H9 (cell line): ENCODE data around the gene SPIN1. TPM values are rescaled to one million over a fixed set of nuclear protein-coding genes. Genes with fewer than 3 reads are reported as not detected.

Experiments used
- DNase-seq: peaks from one replicate; pipeline ENCODE4 v3.0.0-alpha.2; 2017
- H2AFZ ChIP-seq: one replicate; pipeline ENCODE4 v1.6.1; 2013; ENCODE audit warnings: mild to moderate bottlenecking, low read length, control low read depth, moderate library complexity
- H2AK5ac ChIP-seq: 2 replicates; pipeline ENCODE4 v1.6.1; 2013; ENCODE audit warnings: low read length, control low read depth, mixed read lengths; ENCODE audit not compliant: insufficient read length
- H2BK120ac ChIP-seq: one replicate; pipeline ENCODE4 v1.6.1; 2013; ENCODE audit warnings: low read depth, mild to moderate bottlenecking, low read length, control low read depth, inconsistent platforms; ENCODE audit not compliant: poor library complexity, severe bottlenecking
- H2BK12ac ChIP-seq: 2 replicates; pipeline ENCODE4 v1.6.1; 2013; ENCODE audit warnings: low read length, control low read depth, mixed read lengths, low read depth; ENCODE audit not compliant: insufficient read length
- H2BK15ac ChIP-seq: 2 replicates; pipeline ENCODE4 v1.6.1; 2013; ENCODE audit warnings: low read depth, low read length, control low read depth
- H2BK20ac ChIP-seq: one replicate; pipeline ENCODE4 v1.6.1; 2013; ENCODE audit warnings: low read depth, mild to moderate bottlenecking, low read length, control low read depth, inconsistent platforms; ENCODE audit not compliant: poor library complexity, severe bottlenecking
- H2BK5ac ChIP-seq: 2 replicates; pipeline ENCODE4 v1.6.1; 2013; ENCODE audit warnings: low read length, control low read depth, mixed read lengths; ENCODE audit not compliant: insufficient read length
- H3K14ac ChIP-seq: 2 replicates; pipeline ENCODE4 v1.6.1; 2013; ENCODE audit warnings: low read length, control low read depth; ENCODE audit not compliant: insufficient read depth
- H3K18ac ChIP-seq: 2 replicates; pipeline ENCODE4 v1.6.1; 2013; ENCODE audit warnings: low read depth, mild to moderate bottlenecking, mixed read lengths, low read length, control low read depth; ENCODE audit not compliant: insufficient read length
- H3K23ac ChIP-seq: 2 replicates; pipeline ENCODE4 v1.6.1; 2013; ENCODE audit warnings: low read length, control low read depth, mixed read lengths, low read depth; ENCODE audit not compliant: insufficient read length
- H3K23me2 ChIP-seq: 2 replicates; pipeline ENCODE4 v1.6.1; 2013; ENCODE audit warnings: low read depth, mild to moderate bottlenecking, mixed read lengths, low read length, control low read depth; ENCODE audit not compliant: insufficient read length, poor library complexity, severe bottlenecking
- H3K27ac ChIP-seq: 2 replicates; pipeline ENCODE4 v1.5.1; 2013; ENCODE audit warnings: low read length, control low read depth, mixed read lengths, low read depth; ENCODE audit not compliant: insufficient read length
- H3K27me3 ChIP-seq: 2 replicates; pipeline ENCODE4 v1.6.1; 2013; ENCODE audit warnings: low read length, control low read depth, inconsistent platforms; ENCODE audit not compliant: insufficient read depth
- H3K4ac ChIP-seq: 2 replicates; pipeline ENCODE4 v1.6.1; 2013; ENCODE audit warnings: low read depth, mild to moderate bottlenecking, control low read depth, inconsistent platforms, low read length, moderate library complexity
- H3K4me1 ChIP-seq: 2 replicates; pipeline ENCODE4 v1.6.1; 2013; ENCODE audit warnings: low read length, control low read depth, inconsistent platforms; ENCODE audit not compliant: insufficient read depth
- H3K4me2 ChIP-seq: 2 replicates; pipeline ENCODE4 v1.6.1; 2013; ENCODE audit warnings: low read length, control low read depth, mixed read lengths; ENCODE audit not compliant: insufficient read length, insufficient read depth
- H3K56ac ChIP-seq: 2 replicates; pipeline ENCODE4 v1.6.1; 2013; ENCODE audit warnings: low read depth, mild to moderate bottlenecking, mixed read lengths, low read length, control low read depth; ENCODE audit not compliant: insufficient read length
- H3K79me1 ChIP-seq: 2 replicates; pipeline ENCODE4 v1.6.1; 2013; ENCODE audit warnings: low read depth, mild to moderate bottlenecking, moderate library complexity, low read length, control low read depth, inconsistent platforms; ENCODE audit not compliant: insufficient read depth, poor library complexity, severe bottlenecking
- H3K79me2 ChIP-seq: 2 replicates; pipeline ENCODE4 v1.6.1; 2013; ENCODE audit warnings: low read length, control low read depth, inconsistent platforms; ENCODE audit not compliant: insufficient read depth
- H3K9ac ChIP-seq: 2 replicates; pipeline ENCODE4 v1.6.1; 2013; ENCODE audit warnings: low read length, control low read depth, mixed read lengths; ENCODE audit not compliant: insufficient read length; ENCODE audit errors: extremely low read depth
- H3K9me3 ChIP-seq: one replicate; pipeline ENCODE4 v1.6.1; 2013; ENCODE audit warnings: low read depth, low read length, inconsistent platforms; ENCODE audit not compliant: control insufficient read depth
- H3T11ph ChIP-seq: one replicate; pipeline ENCODE4 v1.6.1; 2013; ENCODE audit warnings: mild to moderate bottlenecking, low read length, control low read depth, inconsistent platforms
- H4K20me1 ChIP-seq: one replicate; pipeline ENCODE4 v1.6.1; 2013; ENCODE audit not compliant: control insufficient read depth, insufficient read length, insufficient read depth
- H4K5ac ChIP-seq: 2 replicates; pipeline ENCODE4 v1.6.1; 2013; ENCODE audit warnings: low read depth, mild to moderate bottlenecking, mixed read lengths, low read length, control low read depth; ENCODE audit not compliant: insufficient read length
- H4K8ac ChIP-seq: replicated peaks from 2 replicates; pipeline ENCODE4 v1.6.1; 2013; ENCODE audit warnings: low read length, control low read depth, mixed read lengths, low read depth; ENCODE audit not compliant: insufficient read length
- H4K91ac ChIP-seq: 2 replicates; pipeline ENCODE4 v1.6.1; 2013; ENCODE audit warnings: low read depth, mild to moderate bottlenecking, moderate library complexity, mixed read lengths, low read length, control low read depth; ENCODE audit not compliant: insufficient read length
- H3K27ac Mint-ChIP-seq, 3 experiments: 2 replicates in 2 of 3; 3 replicates in 1 of 3; pipeline ENCODE4 v1.8.0; 2020 to 2021; ENCODE audit warnings: mixed read lengths in 3 of 3, mild to moderate bottlenecking in 1 of 3, moderate library complexity in 1 of 3
- H3K27me3 Mint-ChIP-seq: 2 replicates; pipeline ENCODE4 v1.8.0; 2021; ENCODE audit warnings: low read depth, mild to moderate bottlenecking, moderate library complexity, mixed read lengths
- H3K36me3 Mint-ChIP-seq, 3 experiments: 2 replicates in 2 of 3; 3 replicates in 1 of 3; pipeline ENCODE4 v1.8.0; 2020 to 2021; ENCODE audit warnings: low read depth in 3 of 3, mixed read lengths in 3 of 3; ENCODE audit not compliant: insufficient read depth in 1 of 3
- H3K4me1 Mint-ChIP-seq, 2 experiments: 2 replicates each; pipeline ENCODE4 v1.8.0; 2020; ENCODE audit warnings: mixed read lengths in 2 of 2
- H3K4me3 Mint-ChIP-seq, 2 experiments: 2 replicates in 1 of 2; 3 replicates in 1 of 2; pipeline ENCODE4 v1.8.0; 2020 to 2021; ENCODE audit warnings: mild to moderate bottlenecking in 2 of 2, mixed read lengths in 2 of 2, moderate library complexity in 1 of 2
- H3K9me3 Mint-ChIP-seq, 2 experiments: 2 replicates in 1 of 2; 3 replicates in 1 of 2; pipeline ENCODE4 v1.8.0; 2020; ENCODE audit warnings: mild to moderate bottlenecking in 2 of 2, mixed read lengths in 2 of 2, moderate library complexity in 1 of 2
- CTCF ChIP-seq: fragments of 200-600 bp; sonication (generic); conservative IDR thresholded peaks from 3 replicates; pipeline ENCODE4 v1.8.0; 2021; ENCODE audit warnings: antibody characterized with exemption, mild to moderate bottlenecking
- WGBS: extraction: QIAGEN DNeasy Blood & Tissue Kit; methylation state at CpG from one replicate; pipeline ENCODE4 v1.1.7; 2013; ENCODE audit warnings: missing lambda C conversion rate, low lambda C conversion rate, mixed read lengths; ENCODE audit not compliant: insufficient read length; ENCODE audit errors: extremely low coverage; 5-methylcytosine and 5-hydroxymethylcytosine counted together
- total RNA-seq: library from RNA; stranded (reverse); gene quantifications from 2 replicates; pipeline ENCODE4 v1.2.1, GENCODE V29; 2021

The SPIN1 gene
- total RNA-seq, 1 experiment from 2014 or later = 136 TPM

- Mint-ChIP-seq H3K27me3 (no peaks in the 10 kb centered on the region), H3K36me3 (peaks cover 0 to 12% (median 0%) of the 10 kb centered on the region in 3 experiments; a peak in 4 of 7 replicates), H3K4me3 (no peak overlapping the region), H3K4me1 (peaks cover 10 to 11% of the 10 kb centered on the region in 2 experiments), H3K9me3 (peaks cover 7 to 9% of the 10 kb centered on the region in 2 experiments; a peak in 4 of 5 replicates), H3K27ac (no peak overlapping the region)
- Histone ChIP-seq H3K4ac (no peak overlapping the region), H3T11ph (no peak overlapping the region), H4K8ac (no peak overlapping the region), H3K27me3 (no peaks in the 10 kb centered on the region), H3K79me2 (no peaks in the 10 kb centered on the region), H3K9me3 (no peaks in the 10 kb centered on the region), H3K56ac (no peak overlapping the region), H3K4me2 (no peak overlapping the region), H3K23ac (no peak overlapping the region), H4K5ac (no peak overlapping the region), H3K9ac (no peak overlapping the region), H2AFZ (no peak overlapping the region), H2BK120ac (no peak overlapping the region), H3K4me1 (no peaks in the 10 kb centered on the region; the same call in 1 of the 2 replicates), H2BK5ac (no peak overlapping the region), H2BK12ac (no peak overlapping the region), H3K18ac (no peak overlapping the region), H3K79me1 (no peaks in the 10 kb centered on the region), H3K23me2 (no peaks in the 10 kb centered on the region), H4K91ac (no peak overlapping the region), H3K27ac (no peak overlapping the region), H2AK5ac (no peak overlapping the region), H2BK15ac (no peak overlapping the region), H2BK20ac (no peak overlapping the region), H3K14ac (no peak overlapping the region), H4K20me1 (no peaks in the 10 kb centered on the region)
- WGBS = no CpG with 5 or more reads among the region's 4 CpGs
- DNase-seq = no peak
- no peak for TF ChIP-seq CTCF
These were observed 29.5 kb upstream of the SPIN1 start for GRCh38 chr9:88358723-88359122.
